Spleen (tissue), 7 donors: ENCODE data around the gene TXNL4A.

Source experiments
- CTCF ChIP-seq, 11 experiments: fragments of 200-600 bp in 7 of 11; fragments of 450-650 bp in 4 of 11; sonication (generic) in 4 of 11; IDR thresholded peaks in 8 of 11; conservative IDR thresholded peaks in 3 of 11; 1 replicate in 7 of 11; 2 replicates in 4 of 11; pipeline versions ENCODE4 v1.4.0 to v1.8.0; 2016 to 2021; ENCODE audit warnings: antibody characterized with exemption in 11 of 11, inconsistent platforms in 4 of 11, mild to moderate bottlenecking in 1 of 11
- POLR2A ChIP-seq, 3 donors: fragments of 450-650 bp; IDR thresholded peaks; one replicate each; pipeline ENCODE4 v1.5.1; 2017; ENCODE audit warnings: antibody characterized with exemption in 3 of 3, mild to moderate bottlenecking in 1 of 3
- donor health status: DM: no; HTN: no; CAD: no; lungs with moderate emphysema.
- donor health status: DM: no; HTN: no; CAD: no.
- donor health status: DM: no; HTN: no; CAD: no.

- no peak for TF ChIP-seq CTCF (IDR thresholded peaks at IDR 0.05 in 8 of 11, conservative IDR thresholded peaks at IDR 0.05 in 3 of 11)
- no peak for TF ChIP-seq POLR2A (IDR thresholded peaks at IDR 0.05)
Observed at GRCh38 chr18:79941473-79942119, 46.8 kb downstream of the TXNL4A start.
